HepG2 (cell line): ENCODE results near the gene SSR2. TPM values are rescaled to one million over a fixed set of nuclear protein-coding genes. Genes with fewer than 3 reads are reported as not detected.

Source experiments
- ATAC-seq: fragments of 200-7000 bp; cut with Tn5 transposase; 3 replicates; pipeline ENCODE4 v1.9.1; 2020; ENCODE audit warnings: mild to moderate bottlenecking, moderate library complexity
- BruUV-seq: library from RNA; stranded (reverse); fragments of 400-500 nt; replicated peaks from 2 replicates; lab custom pipeline; 2021; lab: Mats Ljungman, UMichigan
- CTCF ChIA-PET: fragments of 300-600 bp; formaldehyde crosslinking; extraction: SDS; loops from one replicate; lab custom pipeline; 2021; ENCODE audit warnings: low total read pairs, inconsistent platforms, low intra/inter-chr PET ratio; lab: Yijun Ruan, JAX
- POLR2A ChIA-PET: fragments of 350-600 bp; sonication (Branson Sonifier 250); formaldehyde crosslinking; loops from one replicate; lab custom pipeline; 2020; ENCODE audit warnings: antibody characterized with exemption, inconsistent platforms; lab: Yijun Ruan, JAX
- DNase-seq: peaks from one replicate; pipeline ENCODE4 v3.0.0-alpha.2; 2015; ENCODE audit warnings: low spot score
- FAIRE-seq: peaks from 3 replicates; lab custom pipeline; 2011; peaks lifted over from hg19 to GRCh38; lab: Jason Lieb, UNC
- H2AFZ ChIP-seq: one replicate; pipeline ENCODE4 v1.6.1; 2011; ENCODE audit warnings: low read length, inconsistent platforms
- H3K27ac ChIP-seq: fragments of 300-600 bp; 3 replicates; pipeline ENCODE4 v1.8.0; 2011; ENCODE audit warnings: mixed run types, mild to moderate bottlenecking, mixed read lengths, low read length, inconsistent platforms; ENCODE audit not compliant: insufficient read depth; ENCODE audit errors: extremely low read length
- H3K27me3 ChIP-seq, 2 experiments: fragments of 200-600 bp in 1 of 2; 2 replicates in 1 of 2; 3 replicates in 1 of 2; pipeline versions ENCODE4 v1.6.0 to v1.8.0; 2011; ENCODE audit warnings: low read length in 2 of 2, mild to moderate bottlenecking in 2 of 2, moderate library complexity in 2 of 2, inconsistent platforms in 1 of 2; ENCODE audit not compliant: insufficient read depth in 2 of 2, control insufficient read depth in 1 of 2
- H3K36me3 ChIP-seq, 2 experiments: fragments of 200-600 bp in 1 of 2; replicated peaks in 1 of 2; 2 replicates in 1 of 2; 3 replicates in 1 of 2; pipeline versions ENCODE4 v1.5.1 to v1.8.0; 2011; ENCODE audit warnings: low read length in 2 of 2, inconsistent platforms in 1 of 2; ENCODE audit not compliant: insufficient read depth in 2 of 2, control insufficient read depth in 1 of 2
- H3K4me1 ChIP-seq: 2 replicates; pipeline ENCODE4 v1.5.1; 2012; ENCODE audit warnings: low read length, inconsistent platforms; ENCODE audit not compliant: insufficient read depth
- H3K4me2 ChIP-seq: 2 replicates; pipeline ENCODE4 v1.6.0; 2011; ENCODE audit warnings: low read depth, low read length, inconsistent platforms
- H3K4me3 ChIP-seq, 3 experiments: fragments of 200-600 bp in 1 of 3; sonication (generic), shearing (Covaris generic) in 1 of 3; replicated peaks in 1 of 3; 2 replicates each; pipeline ENCODE4 v1.5.1; 2011 to 2016; ENCODE audit warnings: low read length in 3 of 3, inconsistent platforms in 2 of 3, low read depth in 2 of 3, mild to moderate bottlenecking in 2 of 3, control low read depth in 1 of 3, mixed read lengths in 1 of 3; ENCODE audit not compliant: insufficient read depth in 1 of 3
- H3K79me2 ChIP-seq: one replicate; pipeline ENCODE4 v1.6.1; 2011; ENCODE audit warnings: low read length, inconsistent platforms; ENCODE audit not compliant: insufficient read depth
- H3K9ac ChIP-seq: 2 replicates; pipeline ENCODE4 v1.6.0; 2011; ENCODE audit warnings: mild to moderate bottlenecking, low read depth, low read length, inconsistent platforms; ENCODE audit not compliant: insufficient read depth
- H3K9me3 ChIP-seq: 2 replicates; pipeline ENCODE4 v1.5.1; 2012; ENCODE audit warnings: mild to moderate bottlenecking, low read length
- H4K20me1 ChIP-seq: 2 replicates; pipeline ENCODE4 v1.6.0; 2011; ENCODE audit warnings: inconsistent platforms, mild to moderate bottlenecking, low read length, moderate library complexity; ENCODE audit not compliant: insufficient read depth
- GATAD2A ChIP-seq: IDR thresholded peaks from 2 replicates; pipeline ENCODE4 v1.6.1; 2016
- HNF4A ChIP-seq: sonication (generic); formaldehyde crosslinking; IDR thresholded peaks from 2 replicates; pipeline ENCODE4 v1.4.0; 2020; ENCODE audit warnings: missing genetic modification reagents
- KAT8 ChIP-seq: IDR thresholded peaks from 2 replicates; pipeline ENCODE4 v1.6.1; 2016; ENCODE audit warnings: missing genetic modification reagents, missing compliant biosample characterization
- KLF9 ChIP-seq: IDR thresholded peaks from 2 replicates; pipeline ENCODE4 v1.6.1; 2016; ENCODE audit warnings: low read depth
- NR3C1 ChIP-seq: sonication (generic); formaldehyde crosslinking; IDR thresholded peaks from 2 replicates; pipeline ENCODE4 v1.4.0; 2020; ENCODE audit warnings: missing genetic modification reagents
- POLR2G ChIP-seq: fragments of 200-400 bp; formaldehyde crosslinking; IDR thresholded peaks from 2 replicates; pipeline ENCODE4 v1.6.1; 2018; ENCODE audit warnings: mild to moderate bottlenecking, low read depth, low read length, moderate library complexity
- SRSF1 ChIP-seq: fragments of 200-400 bp; formaldehyde crosslinking; optimal IDR thresholded peaks from 2 replicates; pipeline ENCODE3; 2017; ENCODE audit warnings: mild to moderate bottlenecking, low read depth, low read length, moderate library complexity
- TBX3 ChIP-seq: fragments of 450-650 bp; IDR thresholded peaks from 2 replicates; pipeline ENCODE4 v1.6.1; 2017; ENCODE audit warnings: antibody characterized with exemption, mild to moderate bottlenecking, inconsistent platforms, borderline replicate concordance
- ZFP37 ChIP-seq: sonication (generic); formaldehyde crosslinking; IDR thresholded peaks from 2 replicates; pipeline ENCODE4 v1.4.0; 2020; ENCODE audit warnings: missing genetic modification reagents, borderline replicate concordance
- ZKSCAN5 ChIP-seq: sonication (generic); formaldehyde crosslinking; IDR thresholded peaks from 2 replicates; pipeline ENCODE4 v1.5.1; 2020; ENCODE audit warnings: mild to moderate bottlenecking, missing genetic modification reagents
- ZNF253 ChIP-seq: sonication (generic); formaldehyde crosslinking; IDR thresholded peaks from 2 replicates; pipeline ENCODE4 v1.8.0; 2022; ENCODE audit warnings: mild to moderate bottlenecking, missing genetic modification reagents, borderline replicate concordance
- ZNF572 ChIP-seq: sonication (generic); formaldehyde crosslinking; IDR thresholded peaks from 2 replicates; pipeline ENCODE4 v1.5.1; 2020; ENCODE audit warnings: mild to moderate bottlenecking, missing genetic modification reagents
- ZNF782 ChIP-seq: sonication (generic); formaldehyde crosslinking; IDR thresholded peaks from 2 replicates; pipeline ENCODE4 v1.4.0; 2020; ENCODE audit warnings: missing genetic modification reagents, mild to moderate bottlenecking, borderline replicate concordance
- WGBS: methylation state at CpG from one replicate; pipeline ENCODE4 v1.1.6; 2017; ENCODE audit warnings: low lambda C conversion rate; 5-methylcytosine and 5-hydroxymethylcytosine counted together
- in situ Hi-C: cut with HindIII; loops from 2 replicates; pipeline ENCODE4 v1.10.0; 2017; ENCODE audit warnings: low pct_unique_long_range_greater_than_20kb; ENCODE audit not compliant: extremely low pct_ligation_motif_present
- intact Hi-C: fragments of 100-400 bp; cut with micrococcal nuclease; formaldehyde crosslinking; loops from one replicate; pipeline ENCODE4 v1.10.0; 2022; ENCODE audit not compliant: unreplicated experiment
- polyA plus RNA-seq, 8 experiments: library from polyadenylated mRNA; depleted of rRNA in 3 of 8; stranded (reverse) in 7 of 8; unstranded in 1 of 8; fragments of >200 nt; fragmentation: Illumina TruSeq in 4 of 8; extraction: Trizol in 4 of 8; gene quantifications; 2 replicates each; pipeline versions ENCODE4 v1.2.1 to v1.2.3, GENCODE V29; 2011 to 2016; ENCODE audit warnings: low read depth in 4 of 8, missing spikeins in 1 of 8, mixed read lengths in 1 of 8; ENCODE audit not compliant: insufficient read depth in 1 of 8
- total RNA-seq, 5 experiments: library from RNA; depleted of rRNA; stranded (reverse); fragments of >200 nt; fragmentation: Illumina TruSeq; extraction: Trizol; gene quantifications; 2 replicates each; pipeline ENCODE4 v1.2.3, GENCODE V29; 2016; ENCODE audit warnings: low read depth in 1 of 5
- TF ChIP-seq, protein P1 (sequence below): IDR thresholded peaks from 2 replicates; pipeline ENCODE4 v1.6.1; 2016; ENCODE audit warnings: control low read depth
- TF ChIP-seq, protein P2 (sequence below): sonication (generic); formaldehyde crosslinking; IDR thresholded peaks from 2 replicates; pipeline ENCODE4 v1.9.0; 2021; ENCODE audit warnings: missing genetic modification reagents, mild to moderate bottlenecking, borderline replicate concordance
- TF ChIP-seq, protein P3 (sequence below): IDR thresholded peaks from 2 replicates; pipeline ENCODE4 v1.6.1; 2016

SSR2 gene
- total and polyA plus RNA-seq, 2 of the 13 experiments (the other 11 are each of a cell fraction or from before 2014, with no cell fraction given) = 284 to 461 TPM

DNA sequence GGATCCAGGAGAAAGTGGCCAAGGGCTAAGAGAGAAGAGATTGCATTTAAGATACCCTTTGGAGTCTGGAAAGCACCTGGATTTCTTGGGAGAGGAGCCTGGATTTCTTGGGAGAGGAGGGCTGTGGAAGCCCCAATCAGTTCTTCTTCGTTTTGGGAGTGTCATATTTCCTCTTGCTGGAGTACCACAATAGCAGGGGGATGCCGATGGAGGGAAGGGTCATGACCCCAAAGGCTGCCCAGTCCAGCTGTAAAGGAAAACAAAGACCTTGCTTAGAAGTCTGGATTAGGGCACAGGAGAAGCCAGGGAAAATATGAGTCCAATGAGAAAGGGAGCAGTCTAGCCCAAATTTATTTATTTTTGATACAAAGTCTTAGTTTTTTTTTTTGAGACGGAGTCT lies 11.3 kb downstream of the SSR2 start:
- H3K4me2 ChIP-seq = no peak overlapping the region
- H3K79me2 ChIP-seq = no peaks in the 10 kb centered on the region
- no peak overlapping the region for H3K4me3 ChIP-seq
- no peak overlapping the region for H3K9ac ChIP-seq
- no peaks in the 10 kb centered on the region for H4K20me1 ChIP-seq
- FAIRE-seq (no peak), DNase-seq (no peak), ATAC-seq (no peak)
- CTCF ChIA-PET = no interaction called here
- H3K36me3 ChIP-seq = peaks cover 14 to 41% of the 10 kb centered on the region in 2 experiments
- no peak overlapping the region for H2AFZ ChIP-seq
- no peaks in the 10 kb centered on the region for H3K9me3 ChIP-seq
- H3K27ac ChIP-seq = no peak overlapping the region
- in situ Hi-C loops (no loop called here), intact Hi-C loops (loop anchor here (10.0 kb wide), 1 partner anchor 55 kb away; the partner anchor contains the start of gene RAB25)
- no peaks in the 10 kb centered on the region for H3K27me3 ChIP-seq
- TF ChIP-seq TBX3 (no peak), ZNF782 (no peak), ZNF253 (no peak), ZNF572 (CRISPR knock-in tag) (no peak), KAT8 (no peak), HNF4A (CRISPR knock-in tag) (no peak), POLR2G (no peak), NR3C1 (CRISPR knock-in tag) (no peak), ZFP37 (CRISPR knock-in tag) (no peak), ZKSCAN5 (CRISPR knock-in tag) (no peak), SRSF1 (no peak), GATAD2A (CRISPR knock-in tag) (no peak), KLF9 (CRISPR knock-in tag) (no peak)
- TF ChIP-seq, protein P1, sequence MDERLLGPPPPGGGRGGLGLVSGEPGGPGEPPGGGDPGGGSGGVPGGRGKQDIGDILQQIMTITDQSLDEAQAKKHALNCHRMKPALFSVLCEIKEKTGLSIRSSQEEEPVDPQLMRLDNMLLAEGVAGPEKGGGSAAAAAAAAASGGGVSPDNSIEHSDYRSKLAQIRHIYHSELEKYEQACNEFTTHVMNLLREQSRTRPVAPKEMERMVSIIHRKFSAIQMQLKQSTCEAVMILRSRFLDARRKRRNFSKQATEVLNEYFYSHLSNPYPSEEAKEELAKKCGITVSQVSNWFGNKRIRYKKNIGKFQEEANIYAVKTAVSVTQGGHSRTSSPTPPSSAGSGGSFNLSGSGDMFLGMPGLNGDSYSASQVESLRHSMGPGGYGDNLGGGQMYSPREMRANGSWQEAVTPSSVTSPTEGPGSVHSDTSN (CRISPR knock-in tag) = no peak
- TF ChIP-seq, protein P2, sequence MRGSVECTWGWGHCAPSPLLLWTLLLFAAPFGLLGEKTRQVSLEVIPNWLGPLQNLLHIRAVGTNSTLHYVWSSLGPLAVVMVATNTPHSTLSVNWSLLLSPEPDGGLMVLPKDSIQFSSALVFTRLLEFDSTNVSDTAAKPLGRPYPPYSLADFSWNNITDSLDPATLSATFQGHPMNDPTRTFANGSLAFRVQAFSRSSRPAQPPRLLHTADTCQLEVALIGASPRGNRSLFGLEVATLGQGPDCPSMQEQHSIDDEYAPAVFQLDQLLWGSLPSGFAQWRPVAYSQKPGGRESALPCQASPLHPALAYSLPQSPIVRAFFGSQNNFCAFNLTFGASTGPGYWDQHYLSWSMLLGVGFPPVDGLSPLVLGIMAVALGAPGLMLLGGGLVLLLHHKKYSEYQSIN (CRISPR knock-in tag) = no peak
- TF ChIP-seq, protein P3, sequence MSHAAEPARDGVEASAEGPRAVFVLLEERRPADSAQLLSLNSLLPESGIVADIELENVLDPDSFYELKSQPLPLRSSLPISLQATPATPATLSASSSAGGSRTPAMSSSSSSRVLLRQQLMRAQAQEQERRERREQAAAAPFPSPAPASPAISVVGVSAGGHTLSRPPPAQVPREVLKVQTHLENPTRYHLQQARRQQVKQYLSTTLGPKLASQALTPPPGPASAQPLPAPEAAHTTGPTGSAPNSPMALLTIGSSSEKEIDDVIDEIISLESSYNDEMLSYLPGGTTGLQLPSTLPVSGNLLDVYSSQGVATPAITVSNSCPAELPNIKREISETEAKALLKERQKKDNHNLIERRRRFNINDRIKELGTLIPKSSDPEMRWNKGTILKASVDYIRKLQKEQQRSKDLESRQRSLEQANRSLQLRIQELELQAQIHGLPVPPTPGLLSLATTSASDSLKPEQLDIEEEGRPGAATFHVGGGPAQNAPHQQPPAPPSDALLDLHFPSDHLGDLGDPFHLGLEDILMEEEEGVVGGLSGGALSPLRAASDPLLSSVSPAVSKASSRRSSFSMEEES = no peak
- BruUV-seq = no TSS peak
- H3K4me1 ChIP-seq = peaks cover 35% of the 10 kb centered on the region
- WGBS = 82% methylated on average over 3 of the region's 3 CpGs
- POLR2A ChIA-PET = no interaction called here
